ENCODE data around the gene C1QTNF1. TPM values are rescaled to one million over a fixed set of nuclear protein-coding genes. Genes with fewer than 3 reads are reported as not detected.

The C1QTNF1 gene
- total RNA-seq, 1 donor from 2014 or later: 0.26 TPM

DNA sequence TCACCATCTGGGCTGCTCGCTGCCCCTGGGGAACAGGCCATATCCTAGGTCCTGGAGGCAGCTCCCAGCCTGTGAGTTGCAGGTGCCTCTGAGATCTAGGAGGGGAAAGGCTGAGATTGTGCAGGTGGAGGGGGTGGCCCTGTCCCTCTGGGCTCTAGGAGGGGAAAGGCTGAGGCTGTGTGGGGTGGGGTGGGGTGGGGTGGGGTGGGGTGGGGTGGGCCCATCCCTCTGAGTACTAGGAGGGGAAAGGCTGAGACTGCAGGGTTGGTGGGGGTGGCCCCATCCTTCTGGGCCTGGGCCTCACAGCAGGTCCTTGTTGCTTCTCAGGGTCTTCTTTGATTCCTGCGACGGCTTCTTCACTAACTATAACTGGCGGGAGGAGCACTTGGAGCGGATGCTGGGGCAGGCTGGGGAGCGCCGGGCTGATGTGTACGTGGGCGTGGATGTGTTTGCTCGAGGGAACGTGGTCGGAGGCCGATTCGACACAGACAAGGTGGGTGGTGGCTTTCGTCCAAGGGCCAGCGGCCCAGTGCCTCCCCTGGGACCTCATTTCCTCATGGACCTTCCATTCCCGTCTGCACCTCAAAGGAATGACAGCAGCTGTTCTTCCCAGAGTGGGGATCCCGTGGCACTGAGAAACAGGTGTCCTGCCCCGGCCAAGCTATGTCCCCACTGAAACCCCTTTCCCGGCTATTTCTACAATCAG is 57.8 kb downstream of the C1QTNF1 start:
- DNase-seq (ENCODE audit: low spot score): no peak
- no peak overlapping the region for H3K4me3 Mint-ChIP-seq (ENCODE audit: unreplicated experiment)
- peaks cover 9% of the 10 kb centered on the region for H3K27me3 Mint-ChIP-seq (ENCODE audit: unreplicated experiment)
- H3K4me1 Mint-ChIP-seq (ENCODE audit: unreplicated experiment): peaks cover 2% of the 10 kb centered on the region
- TF ChIP-seq, protein P1, sequence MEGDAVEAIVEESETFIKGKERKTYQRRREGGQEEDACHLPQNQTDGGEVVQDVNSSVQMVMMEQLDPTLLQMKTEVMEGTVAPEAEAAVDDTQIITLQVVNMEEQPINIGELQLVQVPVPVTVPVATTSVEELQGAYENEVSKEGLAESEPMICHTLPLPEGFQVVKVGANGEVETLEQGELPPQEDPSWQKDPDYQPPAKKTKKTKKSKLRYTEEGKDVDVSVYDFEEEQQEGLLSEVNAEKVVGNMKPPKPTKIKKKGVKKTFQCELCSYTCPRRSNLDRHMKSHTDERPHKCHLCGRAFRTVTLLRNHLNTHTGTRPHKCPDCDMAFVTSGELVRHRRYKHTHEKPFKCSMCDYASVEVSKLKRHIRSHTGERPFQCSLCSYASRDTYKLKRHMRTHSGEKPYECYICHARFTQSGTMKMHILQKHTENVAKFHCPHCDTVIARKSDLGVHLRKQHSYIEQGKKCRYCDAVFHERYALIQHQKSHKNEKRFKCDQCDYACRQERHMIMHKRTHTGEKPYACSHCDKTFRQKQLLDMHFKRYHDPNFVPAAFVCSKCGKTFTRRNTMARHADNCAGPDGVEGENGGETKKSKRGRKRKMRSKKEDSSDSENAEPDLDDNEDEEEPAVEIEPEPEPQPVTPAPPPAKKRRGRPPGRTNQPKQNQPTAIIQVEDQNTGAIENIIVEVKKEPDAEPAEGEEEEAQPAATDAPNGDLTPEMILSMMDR (IDR thresholded peaks at IDR 0.05; ENCODE audit: unreplicated experiment): no peak
- no peak overlapping the region for H3K27ac Mint-ChIP-seq (ENCODE audit: unreplicated experiment)
- H3K36me3 Mint-ChIP-seq (ENCODE audit: low read depth, unreplicated experiment): peaks cover 12% of the 10 kb centered on the region
- H3K9me3 Mint-ChIP-seq (ENCODE audit: unreplicated experiment): no peaks in the 10 kb centered on the region

DNA sequence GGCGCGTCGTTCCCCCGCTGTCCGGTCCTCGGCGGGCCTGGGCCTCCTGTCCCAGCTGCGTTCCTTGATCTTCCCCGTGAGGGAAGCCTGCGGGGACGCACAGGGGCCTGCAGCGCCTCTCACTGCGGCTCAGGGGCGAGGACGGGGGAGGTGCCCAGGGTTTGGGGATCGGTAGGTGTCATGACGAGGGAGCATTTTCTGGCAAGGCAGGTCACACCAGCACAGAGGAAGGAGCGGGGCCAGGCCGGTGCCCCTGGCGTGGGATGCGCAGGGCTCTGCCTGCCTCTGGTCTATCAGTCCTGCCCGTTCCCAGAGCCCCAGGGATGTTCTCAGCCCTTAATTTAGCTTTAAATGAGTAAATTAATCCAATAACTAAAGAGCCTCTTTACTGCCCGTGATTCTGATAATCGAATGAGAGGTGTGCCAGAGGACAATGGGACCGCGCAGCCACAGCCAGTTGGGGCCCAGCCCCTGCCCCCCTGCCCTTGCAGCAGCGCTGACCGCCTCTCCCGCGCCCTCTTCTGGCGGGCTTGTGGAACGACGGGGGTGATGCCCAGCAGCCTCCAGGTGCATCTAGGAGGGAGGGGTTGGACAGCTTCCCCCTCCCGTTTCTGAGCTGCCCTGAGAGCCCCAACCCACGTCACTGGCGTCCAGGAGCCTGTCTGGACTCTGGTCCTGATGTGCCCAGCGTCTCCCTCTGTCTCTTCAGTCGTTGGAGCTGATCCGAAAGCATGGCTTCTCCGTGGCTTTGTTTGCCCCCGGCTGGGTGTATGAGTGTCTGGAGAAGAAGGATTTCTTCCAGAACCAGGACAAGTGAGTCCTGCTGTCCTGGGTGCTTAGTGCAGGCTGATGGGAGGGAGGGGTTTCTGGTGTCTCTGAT is 58.6 kb downstream of the C1QTNF1 start:
- H3K4me3 Mint-ChIP-seq (ENCODE audit: unreplicated experiment): no peak overlapping the region
- DNase-seq (ENCODE audit: low spot score): peak; percentile 81
- TF ChIP-seq, protein P1 (IDR thresholded peaks at IDR 0.05; ENCODE audit: unreplicated experiment): peak; percentile 82
- H3K36me3 Mint-ChIP-seq (ENCODE audit: low read depth, unreplicated experiment): peaks cover 12% of the 10 kb centered on the region
- no peak overlapping the region for H3K27ac Mint-ChIP-seq (ENCODE audit: unreplicated experiment)
- peaks cover 2% of the 10 kb centered on the region for H3K4me1 Mint-ChIP-seq (ENCODE audit: unreplicated experiment)
- no peaks in the 10 kb centered on the region for H3K9me3 Mint-ChIP-seq (ENCODE audit: unreplicated experiment)
- peaks cover 9% of the 10 kb centered on the region for H3K27me3 Mint-ChIP-seq (ENCODE audit: unreplicated experiment)

DNA sequence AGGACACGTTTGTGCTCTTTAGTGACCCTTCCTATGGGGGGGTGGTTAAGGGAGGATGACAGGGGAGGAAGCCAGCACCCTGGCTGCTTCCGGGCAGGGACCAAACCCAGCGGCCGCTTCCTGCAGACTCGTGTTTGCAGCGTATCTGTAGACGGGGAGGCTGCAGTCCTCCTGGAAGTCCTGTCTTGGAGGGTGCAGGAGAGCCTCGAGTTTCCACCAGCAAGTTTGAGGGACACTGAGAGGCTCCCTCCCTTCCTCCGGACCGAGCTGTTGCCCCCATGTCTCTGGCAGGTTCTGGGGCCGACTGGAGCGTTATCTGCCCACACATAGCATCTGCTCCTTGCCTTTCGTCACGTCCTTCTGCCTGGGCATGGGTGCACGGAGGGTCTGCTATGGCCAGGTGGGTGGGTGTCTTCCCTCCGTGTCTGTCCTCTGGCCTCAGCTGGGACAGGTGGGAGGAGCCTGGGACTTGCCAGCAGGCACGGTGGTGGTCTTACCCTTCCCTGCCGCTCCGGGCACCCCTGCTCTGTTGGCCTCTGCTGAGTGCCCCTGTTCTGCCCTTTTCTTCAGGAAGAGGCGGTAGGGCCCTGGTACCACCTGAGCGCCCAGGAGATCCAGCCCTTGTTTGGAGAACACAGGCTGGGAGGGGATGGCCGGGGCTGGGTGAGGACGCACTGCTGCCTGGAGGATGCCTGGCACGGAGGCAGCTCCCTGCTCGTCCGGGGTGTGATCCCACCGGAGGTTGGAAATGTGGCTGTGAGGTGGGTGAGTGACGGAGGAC is 59.4 kb downstream of the C1QTNF1 start:
- DNase-seq (ENCODE audit: low spot score): no peak
- Mint-ChIP-seq H3K9me3 (ENCODE audit: unreplicated experiment) (no peaks in the 10 kb centered on the region), H3K27ac (ENCODE audit: unreplicated experiment) (no peak overlapping the region), H3K36me3 (ENCODE audit: low read depth, unreplicated experiment) (peaks cover 12% of the 10 kb centered on the region), H3K4me3 (ENCODE audit: unreplicated experiment) (no peak overlapping the region), H3K4me1 (ENCODE audit: unreplicated experiment) (peaks cover 2% of the 10 kb centered on the region), H3K27me3 (ENCODE audit: unreplicated experiment) (peaks cover 11% of the 10 kb centered on the region)
- TF ChIP-seq, protein P1 (IDR thresholded peaks at IDR 0.05; ENCODE audit: unreplicated experiment): no peak

DNA sequence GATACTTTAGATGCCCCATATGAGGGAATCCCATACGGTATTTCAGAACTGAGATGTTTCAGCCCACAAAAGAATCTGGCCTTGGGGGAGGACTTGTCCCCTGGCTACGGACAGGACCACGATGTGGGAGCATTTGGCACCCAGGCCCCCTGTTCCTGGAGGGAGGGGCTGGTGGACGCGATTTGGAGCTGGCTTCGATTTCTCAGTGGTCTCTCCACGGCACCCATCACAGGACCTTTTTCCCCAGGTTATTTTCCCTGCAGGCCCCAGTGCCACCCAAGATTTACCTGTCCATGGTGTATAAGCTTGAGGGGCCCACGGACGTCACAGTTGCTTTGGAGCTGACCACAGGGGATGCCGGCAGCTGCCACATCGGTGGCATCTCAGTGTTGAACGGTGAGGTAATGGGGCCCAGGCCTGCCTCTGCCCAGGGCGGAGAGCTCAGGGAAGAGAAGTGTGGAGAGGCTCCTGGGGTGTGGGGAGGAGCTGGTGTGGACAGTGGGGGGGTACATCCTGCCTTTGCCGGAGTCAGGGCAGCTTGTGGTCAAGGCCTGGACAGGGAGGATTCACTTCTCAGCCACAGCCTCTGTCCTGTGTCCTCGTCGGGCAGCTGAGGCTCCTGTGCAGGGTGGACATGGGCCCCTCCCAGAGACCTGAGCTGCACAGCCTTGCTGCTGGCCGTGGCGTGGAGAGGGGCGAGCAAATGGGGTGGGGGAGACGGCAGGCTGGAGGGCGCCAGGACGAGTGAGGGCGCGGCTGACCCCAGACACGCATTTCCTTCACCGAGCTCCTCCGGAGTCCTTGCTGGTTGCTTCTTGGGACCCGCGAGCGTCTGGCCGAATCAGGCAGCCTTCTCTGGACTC is 60.6 kb downstream of the C1QTNF1 start:
- DNase-seq (ENCODE audit: low spot score): no peak
- Mint-ChIP-seq H3K27me3 (ENCODE audit: unreplicated experiment) (peaks cover 11% of the 10 kb centered on the region), H3K27ac (ENCODE audit: unreplicated experiment) (no peak overlapping the region), H3K36me3 (ENCODE audit: low read depth, unreplicated experiment) (peaks cover 12% of the 10 kb centered on the region), H3K4me3 (ENCODE audit: unreplicated experiment) (no peak overlapping the region), H3K4me1 (ENCODE audit: unreplicated experiment) (peaks cover 2% of the 10 kb centered on the region), H3K9me3 (ENCODE audit: unreplicated experiment) (no peaks in the 10 kb centered on the region)
- TF ChIP-seq, protein P1 (IDR thresholded peaks at IDR 0.05; ENCODE audit: unreplicated experiment): no peak
